Measurements from ENCODE around the gene HMGA1.
A peak's percentile ranks its signal among the peaks of the same experiment; 100 is the strongest.

The HMGA1 gene

DNA sequence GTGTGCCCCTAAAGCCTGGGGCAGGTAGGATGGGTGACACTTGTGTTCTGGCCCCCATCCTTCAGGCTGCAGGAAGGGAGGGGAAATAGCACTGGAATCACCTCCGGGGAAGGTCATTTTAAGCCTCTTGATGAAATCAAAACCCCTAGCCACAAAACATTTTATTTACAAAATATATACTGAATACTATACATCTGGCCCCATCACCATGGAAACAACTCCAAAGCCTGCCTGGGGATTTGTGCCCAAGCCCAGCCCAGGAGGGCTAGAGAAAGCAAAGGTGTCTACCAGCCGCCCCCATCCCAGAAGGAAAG is 9.5 kb downstream of the HMGA1 start:
- no peak for TF ChIP-seq CTCF (IDR thresholded peaks at IDR 0.05; ENCODE audit: low read depth, low read length)
- no peak for TF ChIP-seq MAX (IDR thresholded peaks at IDR 0.05; ENCODE audit: low read depth, low read length)
- TF ChIP-seq MYC (IDR thresholded peaks at IDR 0.05; ENCODE audit: low read depth, low read length) = no peak
- no peak for TF ChIP-seq POLR2A (IDR thresholded peaks at IDR 0.05; ENCODE audit: extremely low read depth, insufficient read length)
- DNase-seq (ENCODE audit: low read depth) = no peak
- no peak overlapping the region for H3K4me3 ChIP-seq (ENCODE audit: low read depth, low read length)

GRCh38 chr6:34246563-34247391 is 10.1 kb downstream of the HMGA1 start:
- DNase-seq (ENCODE audit: low read depth) = peak; percentile 71

GRCh38 chr6:34247481-34248197 is 11.0 kb downstream of the HMGA1 start:
- no peak for DNase-seq (ENCODE audit: low read depth)
- peak overlapping the region; percentile 80 for H3K4me3 ChIP-seq (ENCODE audit: low read depth, low read length)
- TF ChIP-seq POLR2A (IDR thresholded peaks at IDR 0.05; ENCODE audit: extremely low read depth, insufficient read length) (no peak), MYC (IDR thresholded peaks at IDR 0.05; ENCODE audit: low read depth, low read length) (no peak), MAX (IDR thresholded peaks at IDR 0.05; ENCODE audit: low read depth, low read length) (no peak), CTCF (IDR thresholded peaks at IDR 0.05; ENCODE audit: low read depth, low read length) (no peak)

More at GRCh38 chr6:34246563-34247391, 10.1 kb downstream of the HMGA1 start:
- peak; percentile 28 for TF ChIP-seq POLR2A (IDR thresholded peaks at IDR 0.05; ENCODE audit: extremely low read depth, insufficient read length)
- TF ChIP-seq MYC (IDR thresholded peaks at IDR 0.05; ENCODE audit: low read depth, low read length) = peak; percentile 30; the same call in 1 of the 2 replicates
- TF ChIP-seq CTCF (IDR thresholded peaks at IDR 0.05; ENCODE audit: low read depth, low read length) = peak; percentile 60
- peak; percentile 7; the same call in 1 of the 2 replicates for TF ChIP-seq MAX (IDR thresholded peaks at IDR 0.05; ENCODE audit: low read depth, low read length)
- no peak overlapping the region for H3K4me3 ChIP-seq (ENCODE audit: low read depth, low read length)

- peak; percentile 55 for DNase-seq (ENCODE audit: low read depth)
- TF ChIP-seq MAX (IDR thresholded peaks at IDR 0.05; ENCODE audit: low read depth, low read length) (no peak), CTCF (IDR thresholded peaks at IDR 0.05; ENCODE audit: low read depth, low read length) (no peak), MYC (IDR thresholded peaks at IDR 0.05; ENCODE audit: low read depth, low read length) (no peak), POLR2A (IDR thresholded peaks at IDR 0.05; ENCODE audit: extremely low read depth, insufficient read length) (no peak)
- H3K4me3 ChIP-seq (ENCODE audit: low read depth, low read length) = peak overlapping the region; percentile 80
Measured at GRCh38 chr6:34248198-34248726, 11.6 kb downstream of the HMGA1 start.

DNA sequence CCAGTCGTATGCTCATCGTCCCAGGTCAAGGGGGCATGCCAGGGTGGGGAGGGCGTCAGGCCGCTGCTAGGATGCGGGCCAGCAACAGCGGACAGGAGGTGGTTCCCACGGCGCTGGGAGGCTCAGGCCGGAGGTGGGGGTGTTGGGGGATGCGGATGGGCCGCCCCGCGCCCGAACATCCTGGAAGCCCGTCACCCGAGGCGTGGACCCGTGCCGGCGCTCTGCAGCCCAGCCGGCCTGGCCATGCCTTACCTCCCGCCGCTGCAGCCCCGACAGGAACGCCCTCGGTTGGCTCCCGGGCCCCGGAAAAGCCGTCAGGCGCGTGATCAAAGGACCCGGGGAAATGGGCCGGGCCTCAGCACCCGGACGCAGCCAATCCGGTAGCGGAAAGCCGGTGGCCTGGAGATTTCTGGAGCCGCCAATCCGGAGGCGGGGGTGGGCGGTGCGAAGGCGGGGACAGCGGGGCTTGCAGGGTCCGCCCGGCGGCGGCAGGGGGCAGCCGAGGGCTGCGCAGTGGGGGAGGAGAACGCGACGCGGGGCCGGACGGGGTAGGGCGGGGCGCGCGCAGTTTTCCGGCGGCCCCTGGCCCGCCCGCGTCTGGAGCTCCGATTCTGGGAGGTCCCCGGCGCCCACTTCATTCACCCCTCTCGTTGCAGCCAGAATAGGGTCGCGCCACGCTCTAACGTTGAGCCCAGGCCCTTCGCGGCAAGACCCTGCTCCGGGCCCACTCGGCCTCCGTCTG is 12.2 kb downstream of the HMGA1 start, which contains the start of gene SMIM29:
Gene SMIM29, minus strand, starts transcription at position 280 of the 742 bp plus-strand sequence. CDS start 1,215 bp downstream, outside the sequence.
- peak; percentile 79 for TF ChIP-seq CTCF (IDR thresholded peaks at IDR 0.05; ENCODE audit: low read depth, low read length)
- TF ChIP-seq POLR2A (IDR thresholded peaks at IDR 0.05; ENCODE audit: extremely low read depth, insufficient read length) = peak; percentile 44
- TF ChIP-seq MAX (IDR thresholded peaks at IDR 0.05; ENCODE audit: low read depth, low read length) = peak; percentile 59
- TF ChIP-seq MYC (IDR thresholded peaks at IDR 0.05; ENCODE audit: low read depth, low read length) = peak; percentile 58
- peak; percentile 97 for DNase-seq (ENCODE audit: low read depth)
- H3K4me3 ChIP-seq (ENCODE audit: low read depth, low read length) = peak within 1 kb of the TSS; percentile 80
